Psoas muscle (tissue), 8 donors: ENCODE data around the gene CFAP299. TPM values are rescaled to one million over a fixed set of nuclear protein-coding genes. Genes with fewer than 3 reads are reported as not detected.

Experiments
- ATAC-seq, 4 donors: fragments of 200-7000 bp; cut with Tn5 transposase; one replicate each; pipeline ENCODE4 v1.9.1; 2020; ENCODE audit warnings: moderate library complexity in 3 of 4, mild to moderate bottlenecking in 2 of 4
- DNase-seq, 2 donors: peaks; one replicate each; pipeline ENCODE4 v3.0.0-alpha.2; 2020
- H3K27ac ChIP-seq: fragments of 200-600 bp; one replicate; pipeline ENCODE4 v1.8.0; 2022
- H3K27me3 ChIP-seq, 3 donors: fragments of 200-600 bp in 1 of 3; one replicate each; pipeline versions ENCODE4 v1.6.1 to v1.8.0; 2013 to 2022; ENCODE audit warnings: low read length in 2 of 3, mild to moderate bottlenecking in 2 of 3, moderate library complexity in 1 of 3; ENCODE audit not compliant: insufficient read depth in 3 of 3
- H3K36me3 ChIP-seq, 2 donors: fragments of 200-600 bp in 1 of 2; one replicate each; pipeline versions ENCODE4 v1.6.1 to v1.8.0; 2013 to 2022; ENCODE audit warnings: low read depth in 1 of 2, mild to moderate bottlenecking in 1 of 2, moderate library complexity in 1 of 2; ENCODE audit not compliant: insufficient read depth in 1 of 2
- H3K4me1 ChIP-seq: fragments of 200-600 bp; one replicate; pipeline ENCODE4 v1.8.0; 2022
- H3K4me3 ChIP-seq: fragments of 200-600 bp; one replicate; pipeline ENCODE4 v1.8.0; 2022; ENCODE audit warnings: mild to moderate bottlenecking
- H3K9me3 ChIP-seq: fragments of 200-600 bp; one replicate; pipeline ENCODE4 v1.8.0; 2022
- WGBS, 3 donors: extraction: QIAGEN DNeasy Blood & Tissue Kit; methylation state at CpG; one replicate each; pipeline versions ENCODE4 v1.1.6 to v1.1.7; 2013; 5-methylcytosine and 5-hydroxymethylcytosine counted together
- intact Hi-C, 2 donors: fragments of 100-400 bp; cut with DNase I; formaldehyde crosslinking; loops; one replicate each; pipeline versions ENCODE4 v1.11.0 to v1.14.2; 2022
- polyA plus RNA-seq, 3 donors: library from polyadenylated mRNA; stranded (reverse); fragments of 200-250 nt; gene quantifications; one replicate each; pipeline ENCODE4 v1.2.3, GENCODE V29; 2013
- total RNA-seq, 4 donors: library from RNA; stranded (reverse); fragmentation: NEBNext Ultra II Directional in 2 of 4; extraction: Animal tissue kit (Norgen Biotek cat#: 25700) in 2 of 4; gene quantifications; one replicate each; pipeline versions ENCODE4 v1.2.1 to v1.2.4, GENCODE V29; 2021 to 2023
- TF ChIP-seq, protein P1 (sequence below): fragments of 200-600 bp; IDR thresholded peaks from one replicate; pipeline ENCODE4 v1.8.0; 2022; ENCODE audit warnings: antibody characterized with exemption
- donor health status: healthy with polysubstance abuse.
- donor health status: DM: no; HTN: no; CAD: no; lungs with moderate emphysema.
- donor health status: Bipolar disorder and iron deficiency.
- donor health status: healthy.
- donor health status: DM: yes; HTN: yes; CAD: no.
- donor health status: DM: no; HTN: no; CAD: no.
- donor health status: DM: no; HTN: no; CAD: no.
- donor health status: DM: yes; HTN: yes; CAD: no.

The CFAP299 gene
- total and polyA plus RNA-seq, 7 donors = not detected

DNA sequence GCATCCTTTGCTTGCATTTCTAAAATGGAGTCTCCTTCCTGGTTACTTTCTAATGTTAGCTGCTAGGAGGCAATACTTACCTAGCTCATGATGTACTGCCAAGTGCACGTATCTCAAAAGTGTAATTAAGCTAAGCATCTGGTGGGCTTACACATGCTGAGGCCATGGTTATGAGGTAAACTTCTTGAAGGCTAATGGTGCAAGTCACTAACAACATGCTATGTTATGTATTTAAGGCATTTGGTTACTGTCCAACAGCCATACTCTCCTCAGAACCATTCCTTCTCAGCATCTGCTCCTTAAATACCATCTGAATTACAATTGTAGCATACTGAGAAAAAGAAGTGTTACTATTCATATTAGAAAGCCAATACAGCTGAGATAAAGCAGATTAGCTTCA is 376.4 kb downstream of the CFAP299 start:
- WGBS, 3 donors = 48 to 65% (median 62%) methylated on average over 1 of the region's 1 CpG
- ATAC-seq = no peak

DNA sequence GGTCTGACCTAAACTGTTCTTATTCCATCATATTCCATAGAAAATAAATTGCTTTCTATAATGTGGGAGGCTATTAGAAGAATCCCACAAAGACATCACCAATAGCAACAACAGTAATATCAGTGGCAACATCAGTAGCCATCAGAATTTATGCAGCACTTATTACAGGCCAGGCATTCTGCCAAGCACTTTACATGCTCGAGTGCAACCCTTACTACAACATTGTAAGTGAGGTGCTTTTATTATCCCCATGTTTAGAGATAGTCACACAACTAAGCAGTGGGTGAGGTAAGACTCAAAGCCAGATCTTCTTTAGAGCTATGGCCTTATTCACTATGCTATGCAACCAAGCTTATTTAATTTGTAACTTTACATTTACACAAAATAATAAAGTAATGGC is 377.9 kb downstream of the CFAP299 start:
- Histone ChIP-seq H3K27me3 (no peaks in the 10 kb centered on the region), H3K4me3 (no peak overlapping the region), H3K9me3 (no peaks in the 10 kb centered on the region), H3K4me1 (no peaks in the 10 kb centered on the region), H3K27ac (no peak overlapping the region), H3K36me3 (no peaks in the 10 kb centered on the region)
- no peak for DNase-seq
- intact Hi-C loops = no loop called here
- 12 to 30% (median 19%) methylated on average over 1 of the region's 1 CpG for whole genome bisulfite sequencing, 3 donors
- no peak for ATAC-seq
- TF ChIP-seq, protein P1, sequence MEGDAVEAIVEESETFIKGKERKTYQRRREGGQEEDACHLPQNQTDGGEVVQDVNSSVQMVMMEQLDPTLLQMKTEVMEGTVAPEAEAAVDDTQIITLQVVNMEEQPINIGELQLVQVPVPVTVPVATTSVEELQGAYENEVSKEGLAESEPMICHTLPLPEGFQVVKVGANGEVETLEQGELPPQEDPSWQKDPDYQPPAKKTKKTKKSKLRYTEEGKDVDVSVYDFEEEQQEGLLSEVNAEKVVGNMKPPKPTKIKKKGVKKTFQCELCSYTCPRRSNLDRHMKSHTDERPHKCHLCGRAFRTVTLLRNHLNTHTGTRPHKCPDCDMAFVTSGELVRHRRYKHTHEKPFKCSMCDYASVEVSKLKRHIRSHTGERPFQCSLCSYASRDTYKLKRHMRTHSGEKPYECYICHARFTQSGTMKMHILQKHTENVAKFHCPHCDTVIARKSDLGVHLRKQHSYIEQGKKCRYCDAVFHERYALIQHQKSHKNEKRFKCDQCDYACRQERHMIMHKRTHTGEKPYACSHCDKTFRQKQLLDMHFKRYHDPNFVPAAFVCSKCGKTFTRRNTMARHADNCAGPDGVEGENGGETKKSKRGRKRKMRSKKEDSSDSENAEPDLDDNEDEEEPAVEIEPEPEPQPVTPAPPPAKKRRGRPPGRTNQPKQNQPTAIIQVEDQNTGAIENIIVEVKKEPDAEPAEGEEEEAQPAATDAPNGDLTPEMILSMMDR = no peak

More for the DNA sequence above, 376.4 kb downstream of the CFAP299 start:
- Histone ChIP-seq H3K4me1 (no peaks in the 10 kb centered on the region), H3K27ac (no peak overlapping the region), H3K36me3 (no peaks in the 10 kb centered on the region), H3K27me3 (no peaks in the 10 kb centered on the region), H3K9me3 (no peaks in the 10 kb centered on the region), H3K4me3 (no peak overlapping the region)
- no peak for DNase-seq
- intact Hi-C loops = no loop called here
- TF ChIP-seq, protein P1 = no peak

DNA sequence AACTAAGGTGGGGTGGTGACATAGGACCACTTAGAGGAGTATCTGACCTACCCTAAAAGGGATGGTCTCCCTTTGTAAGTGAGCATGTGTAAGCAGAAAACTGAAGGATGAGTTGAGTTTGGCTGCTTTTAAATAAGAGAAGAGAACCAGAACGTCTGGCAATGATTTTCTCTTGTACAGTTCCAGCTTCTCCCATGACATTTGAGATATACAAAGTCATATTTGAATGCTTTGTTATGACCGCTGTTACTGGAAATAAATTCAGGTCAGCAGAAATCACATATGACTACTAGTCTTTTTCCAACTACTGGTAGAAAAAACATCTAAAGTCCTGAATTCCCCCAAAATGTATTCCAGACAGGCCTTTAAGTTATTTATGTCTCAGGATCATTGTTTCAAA is 381.7 kb downstream of the CFAP299 start:
- Histone ChIP-seq H3K27me3 (no peaks in the 10 kb centered on the region), H3K9me3 (peaks cover 6% of the 10 kb centered on the region), H3K36me3 (no peaks in the 10 kb centered on the region), H3K4me3 (no peak overlapping the region), H3K27ac (no peak overlapping the region), H3K4me1 (no peaks in the 10 kb centered on the region)
- DNase-seq = no peak
- intact Hi-C loops = no loop called here
- no peak for ATAC-seq
- TF ChIP-seq, protein P1 = no peak
- WGBS, 3 donors = 52 to 58% (median 53%) methylated on average over 2 of the region's 2 CpGs

DNA sequence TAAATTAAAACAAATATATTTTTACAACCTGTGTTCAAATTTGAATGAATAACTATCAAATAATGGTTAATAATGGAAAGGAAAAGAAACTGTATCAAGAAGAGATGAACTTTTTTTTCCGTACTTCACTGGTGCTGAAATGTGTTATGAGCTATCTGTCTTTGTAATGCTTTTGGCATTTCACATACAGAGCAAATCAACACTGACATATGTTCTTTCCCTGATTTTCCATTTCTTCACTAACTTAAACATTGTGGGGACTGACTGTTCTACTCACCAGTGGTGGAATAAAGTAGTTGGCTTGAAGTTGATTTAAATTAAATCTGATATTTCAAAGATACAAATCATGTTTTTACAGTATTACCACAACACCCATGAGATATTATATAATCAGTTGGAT is 390.9 kb downstream of the CFAP299 start:
- 63 to 70% (median 69%) methylated on average over 1 of the region's 1 CpG for WGBS, 3 donors
- DNase-seq = no peak
- TF ChIP-seq, protein P1 = no peak

DNA sequence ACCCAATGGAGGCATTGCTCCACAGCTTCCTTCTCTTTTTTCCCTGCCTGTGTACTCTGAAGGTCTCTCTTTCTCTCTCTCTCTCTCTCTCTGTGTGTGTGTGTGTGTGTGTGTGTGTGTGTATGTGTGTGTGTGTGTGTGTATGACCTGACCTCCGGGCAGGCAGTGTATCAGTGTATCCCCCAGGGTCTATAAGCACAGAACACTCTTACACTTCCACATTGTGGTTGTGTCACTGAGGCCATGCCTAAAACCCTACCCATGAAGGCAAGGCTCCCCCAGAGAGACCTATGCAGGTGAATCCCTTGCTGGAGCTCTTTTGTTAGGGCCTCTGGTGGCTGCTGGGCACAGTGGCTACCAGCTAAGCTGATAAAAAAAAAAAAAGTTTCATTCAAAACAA is 394.6 kb downstream of the CFAP299 start:
- ATAC-seq = no peak
- TF ChIP-seq, protein P1 = no peak

More for the DNA sequence above, 390.9 kb downstream of the CFAP299 start:
- no peak for ATAC-seq
- intact Hi-C loops = no loop called here
- Histone ChIP-seq H3K36me3 (no peaks in the 10 kb centered on the region), H3K27me3 (no peaks in the 10 kb centered on the region), H3K4me1 (no peaks in the 10 kb centered on the region), H3K4me3 (no peak overlapping the region), H3K27ac (no peak overlapping the region), H3K9me3 (no peaks in the 10 kb centered on the region)

More for the DNA sequence above, 394.6 kb downstream of the CFAP299 start:
- Histone ChIP-seq H3K9me3 (no peaks in the 10 kb centered on the region), H3K4me1 (no peaks in the 10 kb centered on the region), H3K4me3 (no peak overlapping the region), H3K36me3 (no peaks in the 10 kb centered on the region), H3K27me3 (no peaks in the 10 kb centered on the region), H3K27ac (no peak overlapping the region)
- intact Hi-C loops = no loop called here
- DNase-seq = no peak
- WGBS, 3 donors = 56 to 100% (median 65%) methylated on average over 1 of the region's 1 CpG
